WI38 (cell line): ENCODE data around the gene RAB6C.
"Not testable (repeated sequence)": the region's sequence is repeated elsewhere in the genome, so short reads cannot be mapped to it uniquely, and the experiment has no call there.

Experiments used
- H3K4me3 ChIP-seq: 2 replicates; pipeline ENCODE4 v1.5.1; 2011; ENCODE audit warnings: low read depth, mild to moderate bottlenecking, control low read depth, low read length
- CTCF ChIP-seq: IDR thresholded peaks from 2 replicates; pipeline ENCODE4 v1.5.1; 2012; ENCODE audit warnings: low read depth, mild to moderate bottlenecking, control low read depth, low read length

The RAB6C gene

GRCh38 chr2:129957891-129958290 is 21.6 kb upstream of the RAB6C start:
- no peak overlapping the region for H3K4me3 ChIP-seq
- TF ChIP-seq CTCF, result no peak

GRCh38 chr2:129958736-129959135 is 20.7 kb upstream of the RAB6C start:
- not testable (repeated sequence) for H3K4me3 ChIP-seq

- not testable (repeated sequence) for H3K4me3 ChIP-seq
Observed at GRCh38 chr2:129968605-129969004, 10.9 kb upstream of the RAB6C start.

GRCh38 chr2:129975016-129975774 is 4.3 kb upstream of the RAB6C start:
- no peak for TF ChIP-seq CTCF
- no peak overlapping the region for H3K4me3 ChIP-seq

- not testable (repeated sequence) for H3K4me3 ChIP-seq
Observed at GRCh38 chr2:129976969-129977368, 2.5 kb upstream of the RAB6C start.

- no peak overlapping the region for H3K4me3 ChIP-seq
- no peak for TF ChIP-seq CTCF
Observed at GRCh38 chr2:129977986-129978385, 1.5 kb upstream of the RAB6C start.

GRCh38 chr2:129980246-129980645 is 780 bp downstream of the RAB6C start:
- H3K4me3 ChIP-seq, result not testable (repeated sequence)

- H3K4me3 ChIP-seq, result not testable (repeated sequence)
Observed at GRCh38 chr2:129981689-129982088, 2.2 kb downstream of the RAB6C start.

- TF ChIP-seq CTCF, result no peak
- no peak overlapping the region for H3K4me3 ChIP-seq
Observed at GRCh38 chr2:129984426-129984825, 5.0 kb downstream of the RAB6C start.

- not testable (repeated sequence) for H3K4me3 ChIP-seq
Observed at GRCh38 chr2:129992415-129993006, 13.0 kb downstream of the RAB6C start.

- H3K4me3 ChIP-seq, result not testable (repeated sequence)
Observed at GRCh38 chr2:129993151-129993550, 13.7 kb downstream of the RAB6C start.

- not testable (repeated sequence) for H3K4me3 ChIP-seq
Observed at GRCh38 chr2:129996657-129997237, 17.3 kb downstream of the RAB6C start.

- not testable (repeated sequence) for H3K4me3 ChIP-seq
Observed at GRCh38 chr2:129998771-129999170, 19.3 kb downstream of the RAB6C start.

GRCh38 chr2:130005862-130006261 is 26.4 kb downstream of the RAB6C start:
- H3K4me3 ChIP-seq, result not testable (repeated sequence)

GRCh38 chr2:130016701-130017100 is 37.2 kb downstream of the RAB6C start:
- not testable (repeated sequence) for H3K4me3 ChIP-seq
